ENCODE measurements around the gene LACRT.

The LACRT gene

DNA sequence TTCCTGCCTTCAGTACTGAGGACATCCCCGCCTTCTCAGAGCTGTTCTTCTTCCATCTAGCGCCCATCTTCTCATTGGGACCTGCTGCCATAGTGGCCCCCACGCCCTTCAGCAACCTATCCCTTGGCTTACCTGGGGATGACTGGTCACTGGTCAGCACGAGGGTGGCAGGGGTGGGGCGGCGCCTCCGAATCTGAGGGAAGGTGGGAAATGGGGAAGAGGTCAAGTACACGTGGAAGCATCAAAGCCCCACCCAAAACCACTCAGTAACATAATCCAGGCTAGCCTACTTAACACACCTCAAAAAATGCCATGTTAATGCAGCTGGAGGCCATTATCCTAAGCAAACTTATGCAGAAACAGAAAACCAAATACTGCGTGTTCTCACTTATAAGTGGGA lies 50.6 kb downstream of the LACRT start:
- DNase-seq (ENCODE audit: insufficient read length, low spot score), result no peak

DNA sequence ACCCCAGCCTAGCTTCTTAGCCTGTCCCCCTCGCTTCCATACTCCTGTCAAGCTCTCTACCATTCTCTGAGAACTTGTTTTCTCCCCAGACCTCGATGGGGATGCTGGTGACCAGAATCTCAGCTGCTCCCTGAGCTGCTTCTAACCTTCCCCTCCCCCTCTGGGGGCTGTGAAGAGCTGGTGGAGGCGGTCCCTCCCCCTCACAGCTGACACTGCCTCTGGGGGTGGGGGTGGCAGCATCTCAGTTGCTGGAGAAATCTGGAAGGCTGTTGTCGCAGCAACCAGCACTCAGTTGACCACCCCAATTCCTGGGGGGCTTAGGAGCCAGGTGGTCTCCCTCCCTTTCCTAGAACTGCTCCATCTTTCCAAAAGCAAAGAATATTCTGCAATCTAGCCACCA lies 51.0 kb downstream of the LACRT start:
- no peak for TF ChIP-seq POLR2A (IDR thresholded peaks at IDR 0.05; ENCODE audit: low read depth, low read length)
- FAIRE-seq (no peak), DNase-seq (ENCODE audit: insufficient read length, low spot score) (no peak)

More for the DNA sequence above, 50.6 kb downstream of the LACRT start:
- TF ChIP-seq POLR2A (IDR thresholded peaks at IDR 0.05; ENCODE audit: low read depth, low read length), result no peak
- no peak for FAIRE-seq

DNA sequence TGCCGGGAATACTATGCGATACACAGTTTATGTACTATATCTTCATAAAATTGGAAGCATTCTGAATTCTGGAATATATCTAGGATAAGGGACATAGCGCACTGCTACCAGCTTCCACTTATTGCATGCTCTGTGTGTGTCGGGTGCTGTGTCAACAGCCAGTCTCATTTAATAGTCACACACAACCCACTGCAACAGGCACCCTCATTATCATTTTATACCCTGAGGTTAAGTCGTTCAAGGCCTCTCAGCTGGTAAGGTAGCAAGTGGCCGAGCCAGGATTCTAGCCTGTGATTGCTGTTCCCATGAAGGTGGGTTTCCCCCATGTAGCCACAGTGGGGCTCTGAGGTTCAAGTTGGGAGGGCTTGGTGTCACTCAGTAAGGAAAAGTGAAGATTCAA lies 53.3 kb downstream of the LACRT start:
- DNase-seq (ENCODE audit: insufficient read length, low spot score) (no peak), FAIRE-seq (no peak)
- no peak for TF ChIP-seq POLR2A (IDR thresholded peaks at IDR 0.05; ENCODE audit: low read depth, low read length)
